NB4 (cell line): Measurements from ENCODE around the gene DAB2IP.
"Not testable (repeated sequence)": the region's sequence is repeated elsewhere in the genome, so short reads cannot be mapped to it uniquely, and the experiment has no call there.

ENCODE experiments used
- DNase-seq: peaks from one replicate; pipeline ENCODE4 v3.0.0; 2010; ENCODE audit warnings: low read depth
- H3K4me3 ChIP-seq: one replicate; pipeline ENCODE4 v1.5.1; 2011; ENCODE audit warnings: mild to moderate bottlenecking, low read depth, low read length, moderate library complexity
- MYC ChIP-seq: IDR thresholded peaks from 2 replicates; pipeline ENCODE4 v1.6.1; 2011; ENCODE audit warnings: low read depth, low read length
- POLR2A ChIP-seq: IDR thresholded peaks from 2 replicates; pipeline ENCODE4 v1.6.1; 2011; ENCODE audit warnings: mild to moderate bottlenecking; ENCODE audit not compliant: insufficient read length; ENCODE audit errors: extremely low read depth
- TF ChIP-seq, protein P1 (sequence below): IDR thresholded peaks from 2 replicates; pipeline ENCODE4 v1.6.1; 2011; ENCODE audit warnings: low read depth, low read length
- TF ChIP-seq, protein P2 (sequence below): IDR thresholded peaks from one replicate; pipeline ENCODE4 v1.5.1; 2012; ENCODE audit warnings: low read depth, low read length

DAB2IP gene

DNA sequence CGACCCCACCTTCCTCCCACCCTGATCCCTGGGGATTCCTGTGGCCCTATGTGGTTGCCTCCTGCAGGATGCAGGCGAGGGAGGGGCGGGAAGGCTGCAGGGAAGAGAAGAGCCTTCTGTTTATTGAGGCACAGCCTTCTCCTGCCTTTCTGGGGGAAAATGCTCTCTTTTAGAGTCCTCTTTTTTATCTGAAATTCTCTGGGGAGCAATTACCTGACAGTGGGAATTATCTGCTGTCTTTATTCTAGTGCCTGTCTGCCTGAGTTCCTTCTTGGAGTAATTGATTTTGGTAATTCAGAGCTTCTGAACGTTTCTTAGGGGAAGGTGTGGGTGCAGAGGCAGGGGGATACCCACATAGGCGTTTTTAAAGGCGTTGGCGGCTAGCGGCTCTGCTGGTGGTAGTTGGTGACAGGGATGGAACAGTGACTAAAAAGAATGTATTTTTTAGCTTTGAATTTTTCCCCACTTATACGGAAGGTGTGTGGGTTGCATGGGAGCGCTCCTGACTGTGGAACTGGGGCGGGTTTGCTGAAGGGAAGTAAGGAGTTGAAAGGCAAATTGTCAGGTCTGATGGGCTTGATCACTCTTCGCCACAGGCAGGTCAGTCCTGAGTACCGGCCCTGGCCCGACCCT, 35.2 kb upstream of the DAB2IP start:
- H3K4me3 ChIP-seq: no peak overlapping the region
- DNase-seq: no peak
- TF ChIP-seq POLR2A: no peak
- no peak for TF ChIP-seq MYC
- TF ChIP-seq, protein P1, sequence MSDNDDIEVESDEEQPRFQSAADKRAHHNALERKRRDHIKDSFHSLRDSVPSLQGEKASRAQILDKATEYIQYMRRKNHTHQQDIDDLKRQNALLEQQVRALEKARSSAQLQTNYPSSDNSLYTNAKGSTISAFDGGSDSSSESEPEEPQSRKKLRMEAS: no peak
- TF ChIP-seq, protein P2, sequence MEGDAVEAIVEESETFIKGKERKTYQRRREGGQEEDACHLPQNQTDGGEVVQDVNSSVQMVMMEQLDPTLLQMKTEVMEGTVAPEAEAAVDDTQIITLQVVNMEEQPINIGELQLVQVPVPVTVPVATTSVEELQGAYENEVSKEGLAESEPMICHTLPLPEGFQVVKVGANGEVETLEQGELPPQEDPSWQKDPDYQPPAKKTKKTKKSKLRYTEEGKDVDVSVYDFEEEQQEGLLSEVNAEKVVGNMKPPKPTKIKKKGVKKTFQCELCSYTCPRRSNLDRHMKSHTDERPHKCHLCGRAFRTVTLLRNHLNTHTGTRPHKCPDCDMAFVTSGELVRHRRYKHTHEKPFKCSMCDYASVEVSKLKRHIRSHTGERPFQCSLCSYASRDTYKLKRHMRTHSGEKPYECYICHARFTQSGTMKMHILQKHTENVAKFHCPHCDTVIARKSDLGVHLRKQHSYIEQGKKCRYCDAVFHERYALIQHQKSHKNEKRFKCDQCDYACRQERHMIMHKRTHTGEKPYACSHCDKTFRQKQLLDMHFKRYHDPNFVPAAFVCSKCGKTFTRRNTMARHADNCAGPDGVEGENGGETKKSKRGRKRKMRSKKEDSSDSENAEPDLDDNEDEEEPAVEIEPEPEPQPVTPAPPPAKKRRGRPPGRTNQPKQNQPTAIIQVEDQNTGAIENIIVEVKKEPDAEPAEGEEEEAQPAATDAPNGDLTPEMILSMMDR: no peak

DNA sequence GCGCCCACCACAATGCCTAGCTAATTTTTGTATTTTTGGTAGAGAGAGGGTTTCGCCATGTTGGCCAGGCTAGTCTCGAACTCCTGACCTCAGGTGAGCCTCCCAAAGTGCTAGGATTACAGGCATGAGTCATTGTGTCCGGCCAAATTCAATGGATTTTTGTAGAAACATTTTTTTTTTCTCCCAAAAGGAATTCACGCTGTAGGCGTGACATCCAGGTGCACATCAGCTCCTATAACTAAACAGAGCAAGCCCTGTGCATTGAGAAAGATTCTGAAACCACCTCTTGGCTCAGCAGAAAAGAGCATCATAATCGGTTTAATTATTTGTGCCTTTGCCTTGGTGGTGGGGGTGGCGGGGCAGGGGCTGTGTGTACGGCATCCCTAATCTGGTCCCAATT, 32.9 kb upstream of the DAB2IP start:
- DNase-seq: no peak
- H3K4me3 ChIP-seq: no peak overlapping the region
- TF ChIP-seq, protein P1: no peak

DNA sequence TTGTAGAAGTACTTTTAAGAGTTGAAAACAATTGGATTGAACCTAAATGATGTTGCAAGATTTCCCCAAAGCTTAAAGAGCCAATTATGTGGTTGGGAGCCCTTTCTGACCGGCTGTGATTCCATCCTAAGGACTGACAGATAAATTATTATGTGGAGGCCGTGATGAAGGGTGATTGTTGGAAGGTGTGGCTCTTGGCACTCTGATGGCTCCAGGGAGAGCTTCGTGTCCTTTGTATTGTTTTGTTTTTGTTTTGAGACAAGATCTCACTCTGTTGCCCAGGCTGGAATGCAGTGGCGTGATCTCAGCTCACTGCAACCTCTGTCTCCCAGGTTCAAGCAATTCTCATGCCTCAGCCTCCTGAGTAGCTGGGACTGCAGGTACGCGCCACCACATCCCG, 32.5 kb upstream of the DAB2IP start:
- not testable (repeated sequence) for DNase-seq, H3K4me3 ChIP-seq

DNA sequence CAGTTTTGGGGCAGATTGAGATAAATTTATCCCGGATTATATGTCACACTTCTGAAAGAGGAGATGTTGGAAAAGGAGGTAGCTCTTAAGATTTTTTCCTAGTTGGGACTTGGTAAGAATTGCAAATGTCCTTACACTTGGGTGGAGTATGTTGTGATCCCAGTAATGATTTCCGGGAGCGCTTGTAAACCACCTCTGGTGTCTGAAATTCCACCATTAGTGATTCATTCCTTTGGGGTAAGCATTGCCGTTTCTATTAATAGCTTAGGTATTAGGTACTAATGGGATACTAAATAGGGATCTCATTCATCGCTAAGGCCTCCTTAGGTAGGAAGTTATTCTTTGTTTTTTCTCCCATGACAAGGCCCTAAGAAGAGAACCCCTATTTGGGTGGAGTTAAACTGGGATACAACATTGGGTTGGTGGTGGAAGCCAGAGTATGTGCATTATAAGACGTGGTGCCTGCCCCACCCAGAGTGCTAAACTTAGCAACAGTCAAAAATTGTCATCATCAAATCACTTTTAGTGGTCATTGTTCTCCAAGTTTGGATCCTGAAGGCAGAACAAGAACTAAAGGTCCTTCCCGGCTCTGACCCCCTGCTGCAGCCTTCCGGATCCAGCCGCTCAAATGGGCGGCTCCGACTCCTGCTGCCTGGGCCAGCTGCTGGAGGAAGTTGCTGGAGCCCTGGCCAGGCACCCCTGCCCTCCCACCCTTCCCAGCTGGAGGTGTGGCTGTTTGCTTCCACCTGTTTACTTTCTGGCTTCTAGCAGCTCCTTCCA, 31.7 kb upstream of the DAB2IP start:
- no peak for DNase-seq
- TF ChIP-seq, protein P1: no peak
- no peak for TF ChIP-seq MYC
- TF ChIP-seq, protein P2: no peak
- TF ChIP-seq POLR2A: no peak
- H3K4me3 ChIP-seq: no peak overlapping the region

DNA sequence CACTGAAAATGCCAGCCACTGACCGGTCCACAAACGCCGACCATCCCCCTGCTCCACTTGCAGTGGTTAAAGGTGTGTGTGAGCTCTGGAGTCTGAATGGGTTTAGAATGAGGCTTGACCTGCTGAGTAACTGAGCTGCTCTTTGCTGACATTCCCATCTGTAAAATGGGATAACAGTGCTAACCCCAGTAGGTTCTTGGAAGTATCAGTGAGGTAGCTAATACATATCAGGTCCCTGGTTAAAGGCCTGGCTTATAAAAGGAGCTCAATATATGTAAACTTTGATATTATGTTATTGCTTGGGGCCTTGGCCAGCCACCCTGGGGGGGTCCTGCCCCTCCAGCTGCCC, 31.1 kb upstream of the DAB2IP start:
- DNase-seq: no peak
- TF ChIP-seq POLR2A (no peak), MYC (no peak)
- TF ChIP-seq, protein P1: no peak
- no peak overlapping the region for H3K4me3 ChIP-seq

DNA sequence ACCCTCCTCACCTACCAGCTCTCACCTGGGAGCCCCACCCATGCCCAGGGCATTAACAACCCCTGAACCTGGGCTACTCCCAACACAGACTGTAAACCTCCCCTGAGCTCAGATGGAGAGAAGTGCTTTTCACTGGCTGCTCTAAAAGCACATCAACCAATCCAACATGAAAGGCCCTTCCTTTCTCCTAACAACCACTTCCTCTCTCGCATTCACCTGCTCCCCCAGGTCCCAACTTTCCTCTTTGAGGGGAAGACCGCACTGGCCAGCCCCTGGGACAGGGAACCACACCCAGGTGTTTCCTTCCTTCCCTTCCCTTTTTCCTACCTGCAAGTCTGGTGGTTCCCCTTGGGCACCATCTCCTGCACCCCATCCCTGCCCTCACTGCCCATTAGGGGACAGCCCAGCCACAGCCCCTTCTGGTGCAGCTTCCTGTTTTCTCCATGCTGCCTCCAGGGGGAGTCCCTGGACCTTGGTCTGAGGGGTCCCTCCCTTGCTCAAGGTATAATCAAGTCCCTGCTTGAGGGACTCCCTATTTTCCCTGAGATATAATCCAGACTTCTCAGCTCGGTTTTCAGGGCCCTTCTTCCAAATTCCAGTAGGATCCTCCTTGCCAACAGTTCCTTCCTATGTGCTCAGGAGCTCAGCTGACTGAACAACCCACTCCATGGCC, 30.5 kb upstream of the DAB2IP start:
- DNase-seq: peak; percentile 74
- TF ChIP-seq, protein P2: peak; percentile 80
- TF ChIP-seq MYC (0 out of 2 replicates have a peak, but pooled peaks have one; percentile 14), POLR2A (no peak)
- TF ChIP-seq, protein P1: 0 out of 2 replicates have a peak, but pooled peaks have one; percentile 32
- no peak overlapping the region for H3K4me3 ChIP-seq

DNA sequence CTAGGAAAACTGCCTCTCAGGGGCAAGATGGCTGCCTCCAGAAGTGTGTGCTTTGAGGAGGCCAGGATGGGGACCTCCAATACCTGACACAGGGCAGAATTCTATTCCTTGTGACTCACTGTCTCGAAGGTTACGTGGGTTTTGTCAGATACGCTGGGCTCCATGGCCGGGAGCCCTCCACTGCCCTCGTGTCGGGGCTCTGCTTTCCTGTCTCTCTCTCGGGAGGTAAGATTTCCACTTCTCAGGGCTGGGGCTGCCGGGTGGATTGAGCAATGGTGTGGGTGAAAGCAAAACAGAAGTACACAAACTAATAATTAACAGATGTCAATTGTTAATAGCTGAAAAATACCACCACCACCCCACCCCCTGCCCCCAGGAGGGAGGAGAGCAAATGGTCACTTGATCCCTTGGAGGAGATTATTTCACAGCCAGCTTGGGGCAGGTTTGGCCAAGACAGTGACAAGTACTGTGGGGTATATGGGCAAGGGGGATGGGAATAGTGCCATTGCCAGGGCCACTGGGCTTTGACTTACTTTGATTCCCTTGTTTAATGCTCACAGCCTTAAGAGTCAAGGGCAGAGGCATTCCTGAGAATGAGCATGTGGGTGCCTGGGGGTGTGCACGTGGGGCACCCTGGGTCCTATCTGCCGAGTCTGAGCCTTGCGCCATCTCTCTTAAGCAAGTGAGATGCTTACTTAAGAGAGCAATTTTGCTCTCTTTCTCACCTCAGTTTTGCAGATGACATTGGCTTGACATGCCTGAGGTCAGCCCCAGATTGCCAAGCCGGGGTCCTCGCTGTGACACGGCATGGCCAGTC, 28.8 kb upstream of the DAB2IP start:
- TF ChIP-seq MYC: no peak
- TF ChIP-seq, protein P1: peak; percentile 84
- DNase-seq: peak; percentile 50
- H3K4me3 ChIP-seq: no peak overlapping the region

DNA sequence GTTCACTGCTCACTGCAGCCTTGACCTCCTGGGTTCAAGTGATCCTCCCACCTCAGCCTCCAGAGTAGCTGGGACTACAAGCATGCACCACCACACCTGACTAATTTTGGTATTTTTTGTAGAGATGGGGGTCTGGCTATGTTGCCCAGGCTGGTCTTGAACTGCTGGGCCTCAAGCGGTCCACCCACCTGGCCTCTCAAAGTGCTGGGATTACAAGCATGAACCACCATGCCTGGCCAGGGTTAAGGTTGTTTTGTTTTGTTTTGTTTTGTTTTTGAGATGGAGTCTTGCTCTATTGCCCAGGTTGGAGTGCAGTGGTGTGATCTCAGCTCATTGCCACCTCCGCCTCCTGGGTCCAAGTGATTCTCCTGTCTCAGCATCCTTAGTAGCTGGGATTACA, 28.0 kb upstream of the DAB2IP start:
- DNase-seq, H3K4me3 ChIP-seq: not testable (repeated sequence)
